Measurements from ENCODE around the gene MTX2.
"Not testable (repeated sequence)": the region's sequence is repeated elsewhere in the genome, so short reads cannot be mapped to it uniquely, and the experiment has no call there.

Gene MTX2

DNA sequence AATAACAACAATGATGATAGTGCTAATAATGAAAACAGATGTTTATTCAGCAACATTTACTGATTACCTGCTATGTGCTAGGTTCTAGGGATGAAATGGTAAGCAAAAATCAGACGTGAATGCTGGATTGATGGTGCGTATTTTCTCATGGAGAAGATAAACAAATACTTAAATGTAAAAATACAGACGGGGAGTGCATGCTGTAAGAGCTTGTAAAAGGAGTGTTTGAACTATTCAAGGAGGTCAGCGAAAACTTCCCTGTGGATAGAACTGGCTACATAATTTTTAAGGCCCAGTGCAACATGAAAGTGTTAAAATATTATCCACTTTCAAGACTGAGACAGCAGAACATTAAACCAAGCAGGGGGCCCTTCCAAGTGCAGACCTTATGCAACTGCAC lies 22.1 kb downstream of the MTX2 start:
- DNase-seq (ENCODE audit: low spot score), result no peak

- DNase-seq (ENCODE audit: low spot score), result peak; percentile 19
Measured at GRCh38 chr2:176291809-176292283, 22.6 kb downstream of the MTX2 start.

DNA sequence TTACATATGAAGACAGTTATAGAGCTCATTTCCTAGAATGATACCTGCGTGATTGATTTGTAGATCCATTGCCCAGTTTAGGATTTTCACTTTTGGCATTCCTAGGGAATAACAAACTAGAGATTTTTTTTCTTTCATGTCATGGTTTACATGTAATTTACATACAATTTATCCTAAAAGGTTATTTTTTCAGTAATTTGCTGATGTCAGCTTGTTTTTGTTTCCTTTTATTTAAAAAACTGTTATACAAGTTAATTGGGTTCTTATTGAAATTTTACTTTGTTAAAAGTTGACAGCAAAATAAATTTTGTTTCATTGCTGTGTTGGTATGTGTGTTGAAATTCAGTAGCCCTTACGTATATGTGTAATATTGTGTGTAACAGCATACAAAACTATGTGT lies 23.4 kb downstream of the MTX2 start:
- DNase-seq (ENCODE audit: low spot score), result no peak

GRCh38 chr2:176293334-176293733 lies 24.1 kb downstream of the MTX2 start:
- DNase-seq (ENCODE audit: low spot score), result no peak

DNA sequence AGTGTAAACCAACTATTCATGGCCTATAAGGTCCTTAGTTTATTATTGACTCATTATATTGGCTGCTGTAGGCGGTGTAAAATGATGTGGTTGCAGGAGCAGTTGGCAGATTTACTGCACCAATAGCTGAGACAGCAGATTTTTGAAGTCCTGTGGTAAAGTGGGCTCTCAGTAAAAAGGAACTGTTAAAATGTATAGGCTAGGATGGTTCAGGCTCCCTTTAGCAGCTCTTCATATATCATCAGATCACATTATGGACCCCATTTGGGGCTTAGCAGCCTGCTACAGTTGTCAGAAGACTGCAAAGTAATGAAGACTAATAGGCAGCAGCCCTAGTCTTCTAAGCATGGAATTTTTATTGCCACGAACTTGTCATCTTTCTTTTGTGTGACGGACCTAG lies 27.8 kb downstream of the MTX2 start:
- no peak for DNase-seq (ENCODE audit: low spot score)

DNA sequence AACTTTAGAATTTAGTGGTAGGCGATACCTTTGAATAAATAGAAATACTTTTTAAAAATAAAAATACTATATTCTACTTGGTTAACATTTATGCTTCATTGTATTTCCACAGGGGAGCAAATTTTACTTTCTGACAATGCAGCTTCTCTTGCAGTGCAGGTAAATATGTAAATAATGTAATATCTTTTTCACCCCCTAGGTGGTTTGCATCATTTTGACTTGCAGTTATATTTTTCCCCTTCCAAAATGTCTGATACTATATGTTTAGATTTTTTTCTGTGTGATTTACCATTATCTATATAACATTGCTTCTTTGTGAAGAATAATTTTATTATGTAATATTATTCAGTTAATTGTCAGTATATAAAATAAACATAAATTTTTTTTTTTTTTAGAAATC lies 28.5 kb downstream of the MTX2 start:
- no peak for DNase-seq (ENCODE audit: low spot score)

GRCh38 chr2:176306020-176306419 lies 36.8 kb downstream of the MTX2 start:
- DNase-seq (ENCODE audit: low spot score), result not testable (repeated sequence)

DNA sequence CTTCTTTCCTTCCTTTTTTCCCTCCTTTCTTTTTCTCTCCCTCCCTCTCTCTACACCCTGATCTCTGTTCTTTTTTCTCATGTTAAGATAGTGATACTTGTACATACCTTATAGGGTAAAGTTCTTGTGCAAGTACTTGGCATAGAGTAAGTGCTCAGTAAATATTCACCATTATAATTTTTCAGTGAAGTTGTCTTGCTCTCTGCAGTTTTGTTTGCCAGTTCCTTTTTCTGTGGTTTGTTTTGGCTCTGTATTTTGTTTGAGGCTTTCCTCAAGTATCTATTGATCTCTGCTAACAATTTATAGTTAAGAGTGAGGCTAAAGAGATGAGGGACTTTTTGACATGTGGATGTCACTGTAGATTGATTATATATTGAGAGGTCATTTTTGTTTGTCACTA lies 48.0 kb downstream of the MTX2 start:
- DNase-seq (ENCODE audit: low spot score), result no peak

GRCh38 chr2:176317623-176318065 lies 48.4 kb downstream of the MTX2 start:
- DNase-seq (ENCODE audit: low spot score), result no peak

- no peak for DNase-seq (ENCODE audit: low spot score)
Measured at GRCh38 chr2:176321916-176322315, 52.7 kb downstream of the MTX2 start.

- no peak for DNase-seq (ENCODE audit: low spot score)
Measured at GRCh38 chr2:176324862-176325261, 55.6 kb downstream of the MTX2 start.

GRCh38 chr2:176325732-176326131 lies 56.5 kb downstream of the MTX2 start:
- no peak for DNase-seq (ENCODE audit: low spot score)

DNA sequence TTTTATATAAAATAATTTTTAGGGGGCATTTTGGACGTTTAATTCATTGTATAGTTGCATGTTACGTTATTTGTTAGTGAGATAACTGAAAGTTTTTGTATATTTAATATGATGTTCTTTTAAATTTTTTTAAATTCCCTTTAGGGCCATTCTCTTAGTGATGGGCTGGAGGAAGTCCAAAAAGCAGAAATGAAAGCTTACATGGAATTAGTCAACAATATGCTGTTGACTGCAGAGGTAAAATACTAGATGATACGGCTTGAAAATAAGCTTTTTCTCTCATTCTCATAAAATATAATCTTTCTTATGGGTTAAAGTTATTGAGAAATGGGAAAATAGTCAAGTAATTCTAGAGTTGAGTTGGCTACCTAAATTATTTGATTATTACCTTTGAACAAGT lies 58.9 kb downstream of the MTX2 start:
- DNase-seq (ENCODE audit: low spot score), result no peak

- DNase-seq (ENCODE audit: low spot score), result no peak
Measured at GRCh38 chr2:176330612-176331011, 61.4 kb downstream of the MTX2 start.

GRCh38 chr2:176331646-176332045 lies 62.4 kb downstream of the MTX2 start:
- no peak for DNase-seq (ENCODE audit: low spot score)

DNA sequence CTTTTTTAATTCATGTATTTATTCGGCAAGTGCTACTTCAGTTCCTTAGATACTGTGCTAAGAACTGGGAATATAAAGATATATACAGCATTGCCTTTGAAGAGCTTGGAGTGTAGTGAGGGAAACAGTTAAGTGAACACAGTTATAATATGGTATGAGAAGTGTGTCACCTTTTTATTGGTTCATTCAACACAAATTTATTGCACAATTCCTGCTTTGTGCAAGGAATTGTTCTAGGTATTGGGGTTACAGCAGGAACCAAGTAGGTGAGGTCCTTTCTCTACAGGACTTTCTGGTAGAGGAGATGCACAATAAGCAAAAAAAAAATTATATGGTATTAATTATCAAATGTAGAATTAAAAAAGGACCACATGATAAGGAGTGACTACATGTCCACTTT lies 65.5 kb downstream of the MTX2 start:
- DNase-seq (ENCODE audit: low spot score), result no peak

DNA sequence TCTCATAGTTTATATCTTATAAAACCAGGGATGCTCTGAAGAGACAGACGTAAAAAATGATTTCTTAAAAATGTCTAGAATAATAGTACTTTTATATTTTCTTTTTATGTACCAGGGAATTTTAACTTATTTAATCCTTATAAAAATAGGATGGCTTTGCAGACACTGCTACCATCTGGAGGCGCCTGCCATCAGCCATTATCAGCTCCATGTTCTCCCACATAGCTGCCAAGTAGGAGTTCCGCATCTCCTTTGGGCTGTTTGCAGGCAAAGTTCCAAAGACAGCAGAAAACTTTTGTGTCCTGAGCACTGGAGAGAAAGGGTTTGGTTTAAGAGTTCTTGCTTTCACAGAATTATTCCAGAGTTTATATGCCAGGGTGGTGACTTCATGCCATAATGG lies 69.2 kb downstream of the MTX2 start:
- DNase-seq (ENCODE audit: low spot score), result no peak

DNA sequence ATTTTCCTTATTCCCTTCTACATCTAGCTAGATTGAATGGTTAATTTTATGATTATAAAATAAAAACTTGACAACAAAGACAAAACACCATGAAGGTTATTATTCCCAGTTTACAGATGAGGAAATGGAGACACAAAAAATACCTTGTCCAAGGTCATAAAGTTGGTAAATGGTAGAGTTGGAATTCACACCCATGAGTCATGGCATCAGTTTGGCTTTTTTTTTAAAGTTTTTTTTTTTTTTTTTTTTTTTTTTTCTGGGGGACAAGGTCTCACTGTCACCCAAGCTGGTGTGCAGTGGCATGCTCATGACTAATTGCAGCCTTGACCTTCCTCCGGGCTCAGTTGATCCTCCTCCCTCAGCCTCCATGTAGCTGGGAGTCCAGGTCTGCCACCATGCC lies 70.0 kb downstream of the MTX2 start:
- no peak for DNase-seq (ENCODE audit: low spot score)

DNA sequence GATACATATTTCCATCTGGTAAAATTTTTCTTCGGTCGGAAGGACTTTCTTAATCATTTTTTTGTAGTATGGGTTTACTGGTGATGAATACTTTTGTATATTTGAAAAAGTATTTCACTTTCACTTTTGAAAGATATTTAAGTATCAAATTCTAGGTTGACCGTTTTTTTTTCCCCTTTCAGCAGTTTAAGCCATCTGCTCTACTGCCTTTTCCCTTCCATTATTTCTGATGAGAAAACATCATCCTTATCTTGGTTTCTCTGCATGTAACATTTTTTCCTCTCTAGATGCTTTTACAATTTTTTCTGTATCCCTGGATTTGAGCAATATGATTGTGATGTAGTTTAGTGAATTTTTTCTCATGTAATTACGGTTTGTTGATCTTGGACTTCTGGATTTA lies 87.0 kb downstream of the MTX2 start:
- DNase-seq (ENCODE audit: low spot score), result no peak

- no peak for DNase-seq (ENCODE audit: low spot score)
Measured at GRCh38 chr2:176364273-176364977, 95.2 kb downstream of the MTX2 start.

DNA sequence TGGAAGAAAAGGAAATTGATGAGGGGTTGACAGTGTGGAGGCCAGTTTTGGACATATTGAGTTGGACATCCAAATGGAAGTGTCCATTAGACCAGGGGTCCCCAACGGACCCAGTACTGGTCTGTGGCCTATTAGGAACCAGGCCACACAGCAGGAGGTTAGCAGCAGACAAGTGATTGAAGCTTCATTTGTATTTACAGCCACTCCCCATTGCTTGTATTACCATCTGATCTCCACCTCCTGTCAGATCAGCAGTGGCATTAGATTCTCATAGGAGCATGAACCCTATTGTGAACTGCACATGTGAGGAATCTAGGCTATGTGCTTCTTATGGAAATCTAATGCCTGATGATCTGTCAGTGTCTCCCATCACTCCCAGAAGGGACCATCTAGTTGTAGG lies 99.1 kb downstream of the MTX2 start:
- DNase-seq (ENCODE audit: low spot score), result no peak

DNA sequence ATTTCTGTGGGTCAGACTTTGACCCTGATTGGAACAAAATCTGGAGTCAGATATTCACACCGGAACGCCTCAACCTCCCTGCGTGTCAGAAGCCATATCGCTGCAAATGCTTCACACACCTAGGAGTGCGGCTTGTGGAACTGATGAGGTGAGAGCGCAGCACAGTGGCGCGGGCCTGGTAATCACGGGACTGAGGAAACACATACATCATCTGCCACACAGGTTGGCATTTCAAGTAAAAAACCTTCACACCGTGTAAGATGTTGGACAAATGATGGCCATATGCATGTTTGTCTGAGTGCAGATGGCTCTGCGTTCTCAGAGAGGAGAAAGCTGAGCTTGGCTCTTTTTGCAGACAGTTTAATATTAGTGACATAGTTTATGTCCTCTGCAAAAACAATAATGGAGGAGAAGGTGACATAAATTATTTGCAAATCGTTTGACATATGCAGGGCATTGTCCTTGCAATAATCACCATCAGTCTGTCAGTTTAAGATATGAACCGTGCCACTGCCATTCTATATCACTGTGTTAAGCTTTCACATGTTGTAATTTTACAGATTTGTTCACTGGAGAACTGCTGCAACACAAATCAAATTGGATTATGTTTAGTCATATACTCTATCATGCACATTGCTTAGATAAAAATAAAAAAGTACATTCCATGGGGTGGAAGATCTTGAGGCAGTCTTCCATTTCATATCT lies 101.4 kb downstream of the MTX2 start:
- DNase-seq (ENCODE audit: low spot score), result no peak

- DNase-seq (ENCODE audit: low spot score), result not testable (repeated sequence)
Measured at GRCh38 chr2:176373155-176373554, 103.9 kb downstream of the MTX2 start.

DNA sequence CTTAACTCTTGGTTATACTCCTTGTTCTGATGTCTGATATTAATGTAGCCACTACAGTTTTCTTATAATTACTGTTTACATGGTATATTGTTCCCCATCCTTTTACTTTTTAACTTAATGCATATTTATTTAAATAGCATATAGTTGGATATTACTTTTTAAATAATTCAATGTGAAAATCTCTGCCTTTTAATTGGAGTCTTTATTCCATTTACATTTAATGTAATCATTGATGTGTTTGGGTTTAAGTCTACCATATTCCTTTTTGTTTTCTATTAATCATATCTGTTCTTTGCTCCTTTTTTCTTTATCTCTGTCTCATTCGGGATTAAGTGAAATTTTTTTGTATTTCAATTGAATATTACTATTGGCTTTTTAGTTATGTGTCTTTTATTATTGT lies 109.1 kb downstream of the MTX2 start:
- no peak for DNase-seq (ENCODE audit: low spot score)
